Measurements from ENCODE around the gene ASPN.

The ASPN gene

DNA sequence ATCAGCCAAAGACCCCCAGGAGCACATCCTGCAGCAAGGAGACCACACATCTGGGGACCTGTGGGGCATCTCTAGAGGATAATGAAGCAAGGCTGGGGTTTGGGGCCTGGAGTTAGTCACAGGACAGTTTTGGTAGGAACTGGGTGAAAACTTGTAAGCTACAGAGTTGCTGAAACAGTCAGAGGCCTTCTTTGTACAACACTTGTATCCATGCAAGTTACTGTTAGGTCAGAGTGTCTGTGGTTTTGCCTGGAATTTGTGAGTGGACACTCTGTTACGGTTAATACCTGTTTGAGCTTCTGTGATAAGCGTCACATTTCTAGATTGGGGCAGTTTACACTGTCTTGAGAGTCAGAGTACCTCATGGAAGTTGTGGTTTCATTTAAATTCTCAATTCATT is 22.6 kb upstream of the ASPN start:
- no peak for DNase-seq (ENCODE audit: low spot score)

DNA sequence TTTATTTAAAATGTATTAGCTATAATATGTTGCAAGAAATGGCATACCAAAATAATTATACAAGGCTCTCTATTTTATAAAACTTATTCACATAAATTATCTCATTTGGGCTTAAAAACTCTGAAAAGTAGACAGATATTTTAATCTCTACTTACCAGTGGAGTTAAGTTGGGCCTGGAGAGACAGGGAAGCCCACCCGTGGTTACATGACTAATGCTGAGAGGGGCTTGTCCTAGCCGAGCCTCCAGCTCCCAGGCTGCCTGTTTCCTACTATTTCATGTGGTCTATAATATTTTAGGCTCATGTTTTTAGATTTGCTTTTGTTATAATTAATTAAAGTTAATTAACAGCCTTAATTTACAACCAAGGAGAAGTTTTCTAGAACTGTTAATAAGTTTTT is 20.9 kb upstream of the ASPN start:
- DNase-seq (ENCODE audit: low spot score): no peak

DNA sequence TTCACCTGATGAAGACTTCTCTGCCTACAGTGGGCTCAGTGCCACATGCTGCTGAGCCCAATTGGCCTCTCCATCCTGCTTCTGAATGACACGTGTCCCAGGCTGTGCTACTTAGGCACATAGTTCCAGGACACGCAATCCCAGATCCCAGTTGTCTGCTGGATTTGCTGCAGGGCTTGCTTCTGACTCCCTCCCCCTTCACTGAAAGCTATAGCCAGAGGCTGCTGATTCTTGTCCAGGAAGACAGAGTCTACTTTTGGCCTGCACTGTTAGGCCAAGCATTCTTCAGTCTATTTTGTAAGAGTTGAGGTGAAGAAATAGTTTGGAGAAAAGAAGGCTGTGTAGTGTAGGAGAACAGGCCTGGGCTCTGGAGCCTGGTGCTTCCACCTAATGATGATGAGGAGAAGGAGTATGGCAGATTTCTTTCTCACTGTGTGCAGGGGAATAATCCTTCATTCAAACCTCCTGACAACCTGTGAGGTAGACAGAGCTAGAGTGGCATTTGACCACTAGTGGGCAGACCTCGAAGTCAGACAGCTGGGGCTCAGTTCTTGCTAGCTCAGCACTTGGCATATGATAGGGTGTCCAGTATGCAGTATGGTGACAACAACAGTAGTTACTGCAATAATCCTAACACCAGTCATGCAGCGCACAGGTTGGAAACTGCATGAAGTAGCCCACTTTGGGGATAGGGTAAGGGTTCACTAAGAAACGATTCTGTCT is 19.5 kb upstream of the ASPN start:
- DNase-seq (ENCODE audit: low spot score): peak; percentile 55

GRCh38 chr9:92500725-92501124 is 18.4 kb upstream of the ASPN start:
- DNase-seq (ENCODE audit: low spot score): no peak

DNA sequence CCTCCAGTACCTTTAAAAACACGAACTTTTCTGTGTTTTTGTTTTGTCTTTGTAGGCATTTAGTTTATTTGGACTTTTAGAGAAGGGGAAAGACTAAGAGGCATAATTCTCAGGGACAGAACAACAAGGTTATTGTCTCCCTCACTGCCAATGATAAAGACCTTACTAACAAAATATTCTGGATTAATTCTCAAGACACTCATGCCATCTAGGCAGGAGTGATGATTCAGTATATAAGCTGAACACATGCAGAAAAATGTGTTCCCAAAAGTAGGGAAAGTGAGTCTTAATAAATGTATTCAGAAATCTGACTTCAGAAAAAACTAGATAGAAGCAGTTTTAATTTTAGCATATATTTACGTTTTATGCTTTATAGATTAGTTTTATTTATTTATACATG is 17.4 kb upstream of the ASPN start:
- DNase-seq (ENCODE audit: low spot score): no peak

DNA sequence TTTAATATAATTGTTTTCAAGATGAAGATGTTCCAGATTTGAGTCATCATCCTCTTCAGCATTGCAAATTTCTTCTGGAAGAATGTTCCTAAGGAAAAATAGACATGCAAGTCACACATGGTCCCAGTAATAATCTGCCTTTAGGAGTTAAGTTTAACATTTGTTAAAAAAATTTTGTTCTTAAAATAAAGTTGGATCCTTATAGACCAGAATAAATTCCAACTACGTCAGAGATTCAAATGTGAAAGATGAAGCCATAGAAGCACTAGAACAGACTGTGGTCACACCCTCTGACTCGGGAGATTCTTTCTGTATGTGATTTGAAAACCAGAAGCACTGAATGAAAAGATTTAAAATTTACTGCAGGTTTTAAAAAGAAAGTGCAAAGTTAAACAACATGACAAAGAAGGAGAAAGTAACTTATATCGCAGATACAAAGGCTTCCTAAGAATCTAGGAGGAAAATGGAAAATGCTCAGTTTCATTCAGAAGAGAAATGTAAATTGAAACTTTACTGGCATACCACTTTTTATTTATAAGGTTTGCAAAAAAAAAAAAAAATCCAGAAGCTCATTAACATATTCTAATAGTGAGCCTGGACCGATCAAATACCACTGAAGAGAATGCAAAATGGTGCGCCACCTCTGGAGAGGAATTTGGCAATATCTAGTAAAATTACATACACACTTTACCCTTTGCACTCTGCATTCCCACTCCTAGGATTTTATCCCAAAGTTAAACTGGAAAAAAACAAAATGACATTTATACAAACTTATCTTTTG is 14.3 kb upstream of the ASPN start:
- DNase-seq (ENCODE audit: low spot score): no peak

DNA sequence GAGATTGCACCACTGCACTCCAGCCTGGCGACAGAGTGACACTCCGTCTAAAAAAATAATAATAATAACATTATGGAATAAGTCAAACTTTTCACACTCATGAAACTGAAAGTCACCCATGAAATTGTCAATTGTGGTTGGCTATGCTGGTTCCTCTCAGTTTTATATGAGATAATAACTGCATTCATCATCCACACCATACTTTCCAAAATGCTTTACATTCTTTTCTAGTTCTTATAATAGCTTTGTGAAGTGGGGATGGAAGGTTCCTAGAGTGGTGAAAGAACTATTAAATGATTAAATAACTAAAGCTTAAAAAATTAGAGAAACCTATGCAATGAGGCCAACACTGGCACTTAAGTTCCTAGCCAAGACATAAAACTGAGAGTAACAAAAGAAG is 12.6 kb upstream of the ASPN start:
- DNase-seq (ENCODE audit: low spot score): no peak

GRCh38 chr9:92493749-92494387 is 11.6 kb upstream of the ASPN start:
- no peak for DNase-seq (ENCODE audit: low spot score)

- DNase-seq (ENCODE audit: low spot score): no peak
Measured at GRCh38 chr9:92492781-92493401, 10.6 kb upstream of the ASPN start.

- no peak for DNase-seq (ENCODE audit: low spot score)
Measured at GRCh38 chr9:92488681-92489550, 6.6 kb upstream of the ASPN start.

GRCh38 chr9:92486371-92486770 is 4.1 kb upstream of the ASPN start:
- DNase-seq (ENCODE audit: low spot score): no peak

DNA sequence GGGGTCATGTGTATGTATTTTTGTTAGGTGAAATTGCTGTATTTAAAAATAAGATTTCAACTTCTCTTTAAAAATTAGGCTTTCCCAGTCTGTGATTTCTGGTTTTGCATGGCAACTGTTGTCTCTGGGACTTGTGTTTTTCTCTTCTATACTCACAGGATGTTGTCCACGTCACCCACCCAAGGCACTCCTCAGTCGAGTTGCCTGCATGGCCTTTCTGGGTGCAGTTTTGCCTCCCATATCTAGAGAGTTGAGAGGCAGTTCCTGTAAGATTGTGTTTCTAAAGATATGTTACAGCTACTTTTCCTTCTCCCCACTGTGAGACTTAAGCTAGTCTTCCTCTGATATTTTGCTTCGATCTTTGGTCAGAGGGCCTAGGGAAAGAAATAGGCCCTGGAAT is 2.3 kb upstream of the ASPN start:
- DNase-seq (ENCODE audit: low spot score): no peak

DNA sequence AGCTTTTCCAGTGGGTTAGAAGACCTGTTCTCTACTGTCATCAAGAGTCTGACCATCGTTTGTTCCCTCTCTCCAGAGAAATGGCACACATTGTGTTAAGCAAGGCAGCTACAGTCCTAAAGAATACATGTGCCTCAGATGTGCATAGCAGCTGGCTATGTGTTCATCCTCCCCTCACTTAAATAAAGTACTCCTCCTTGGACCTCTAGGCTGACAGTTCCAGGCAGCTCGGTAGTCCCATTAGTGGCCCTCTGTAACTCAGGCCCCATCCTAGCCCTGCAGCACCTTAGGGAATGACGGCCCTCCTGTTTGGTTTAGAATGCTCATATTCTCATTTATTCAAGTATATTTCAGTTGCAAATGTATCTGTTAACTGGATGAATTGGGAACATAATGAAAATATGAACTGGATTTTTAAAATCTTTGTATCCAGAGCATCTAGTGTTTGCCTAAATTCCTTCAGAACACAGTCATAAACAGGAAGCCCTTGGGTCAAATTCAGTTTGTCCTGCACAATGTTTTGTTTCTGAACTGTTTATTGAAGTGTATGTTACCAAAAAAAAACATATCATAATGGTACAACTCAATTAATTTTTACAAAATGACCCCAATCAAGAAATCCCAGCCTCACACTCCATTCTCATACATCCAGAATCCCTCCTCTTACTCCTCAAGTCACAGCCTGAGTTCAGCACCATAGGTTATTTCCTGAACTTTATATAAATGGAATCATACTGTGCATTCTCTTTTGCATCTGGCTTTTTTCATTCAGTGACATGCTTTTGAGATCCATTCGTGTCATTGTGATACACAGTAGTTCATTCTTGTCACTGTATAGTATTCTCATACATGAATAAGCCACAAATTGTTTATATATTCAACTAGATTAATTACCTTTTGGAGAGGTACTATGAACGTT is 1.6 kb upstream of the ASPN start:
- no peak for DNase-seq (ENCODE audit: low spot score)

- DNase-seq (ENCODE audit: low spot score): no peak
Measured at GRCh38 chr9:92482805-92483204, 499 bp upstream of the ASPN start.

DNA sequence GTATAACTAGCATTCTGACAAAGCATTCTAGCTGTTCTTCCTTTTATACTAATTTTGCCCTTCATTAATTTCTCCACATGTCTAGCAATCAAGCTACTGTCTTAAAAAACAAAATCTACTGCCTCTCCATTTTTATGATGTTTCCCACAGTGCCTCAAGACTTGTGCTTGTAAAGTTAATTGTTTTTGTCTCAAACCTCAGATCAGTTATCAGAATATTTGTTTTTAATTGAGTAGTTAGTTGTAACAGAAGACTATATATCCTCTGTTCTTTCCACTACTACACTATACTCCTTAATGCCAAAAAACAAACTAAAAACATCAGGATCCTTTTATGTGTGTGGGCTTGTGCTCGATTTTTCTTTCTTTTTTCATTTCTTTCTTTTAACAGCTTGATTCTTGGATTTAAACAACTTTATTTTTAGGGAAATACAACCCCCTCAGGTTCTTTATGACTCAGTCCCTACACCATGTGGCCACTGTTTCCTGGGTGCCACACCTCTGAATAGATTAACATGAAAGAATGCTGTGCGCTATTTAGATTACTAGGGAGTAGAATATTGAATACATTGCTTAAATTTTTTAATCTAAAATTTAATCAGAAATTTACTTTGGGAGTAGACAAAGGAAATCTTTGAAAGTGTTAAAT is 1.2 kb downstream of the ASPN start:
- DNase-seq (ENCODE audit: low spot score): no peak

DNA sequence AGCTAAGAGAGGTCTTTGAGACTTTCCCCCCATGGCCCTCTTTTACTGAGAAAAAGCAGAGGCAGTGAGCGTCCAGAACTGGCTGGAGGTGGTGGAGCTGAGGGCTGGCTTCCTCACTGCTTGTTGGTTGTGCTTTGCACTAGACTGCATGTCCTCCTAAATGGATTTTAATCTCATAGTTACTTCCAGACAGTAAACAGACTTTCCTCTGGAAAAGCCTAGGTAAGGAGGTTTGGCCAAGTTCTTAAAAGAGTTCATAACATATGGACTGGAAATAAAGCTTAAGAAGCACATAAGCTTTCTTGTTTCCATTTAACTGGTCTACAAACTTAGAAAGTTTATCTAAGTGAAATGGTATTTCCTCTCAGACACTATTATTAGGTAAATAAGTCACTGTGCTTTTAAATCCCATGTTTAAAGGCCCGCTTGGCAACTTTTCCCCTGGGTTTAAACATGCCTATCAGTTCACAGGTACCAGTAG is 2.0 kb downstream of the ASPN start:
- DNase-seq (ENCODE audit: low spot score): no peak

- no peak for DNase-seq (ENCODE audit: low spot score)
Measured at GRCh38 chr9:92479346-92479745, 3.0 kb downstream of the ASPN start.

DNA sequence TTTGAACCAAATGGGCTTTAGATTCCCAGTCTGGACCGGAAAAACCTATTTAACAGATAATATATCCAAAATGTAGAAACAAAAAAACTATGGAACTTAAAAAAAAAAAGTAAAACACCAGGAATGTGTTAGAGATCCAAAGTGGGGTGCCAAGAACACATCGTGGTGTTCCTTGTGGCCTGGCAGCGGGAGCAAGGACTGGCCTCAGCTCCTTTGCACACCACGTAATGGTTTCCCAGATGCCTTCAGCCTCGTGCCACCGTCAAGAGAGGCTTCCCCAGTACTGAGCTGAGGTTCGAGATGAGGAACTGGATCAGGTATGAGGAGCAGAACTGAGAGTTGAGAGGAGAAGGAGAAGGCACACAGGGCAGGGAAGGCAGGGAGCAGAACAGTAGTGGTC is 3.5 kb downstream of the ASPN start:
- DNase-seq (ENCODE audit: low spot score): no peak

DNA sequence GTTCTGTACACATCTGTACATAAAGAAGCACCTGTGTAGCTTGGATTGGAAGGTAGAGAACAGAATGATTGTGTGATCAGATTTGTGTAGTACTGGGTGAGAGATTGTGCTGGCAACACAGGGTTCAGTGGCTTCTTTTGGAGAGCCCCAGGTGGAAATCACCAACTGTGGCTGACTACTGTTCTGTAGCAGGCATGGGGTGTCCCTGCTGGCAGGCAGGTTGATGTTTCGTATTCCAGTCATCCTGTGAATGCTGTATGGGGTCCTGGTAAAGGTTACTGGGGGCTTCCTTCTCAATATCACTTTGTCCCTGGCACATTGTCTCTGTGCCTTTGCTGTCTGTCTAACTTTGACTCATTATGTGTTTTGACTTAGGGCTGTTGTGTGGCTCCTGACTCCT is 5.3 kb downstream of the ASPN start:
- no peak for DNase-seq (ENCODE audit: low spot score)

DNA sequence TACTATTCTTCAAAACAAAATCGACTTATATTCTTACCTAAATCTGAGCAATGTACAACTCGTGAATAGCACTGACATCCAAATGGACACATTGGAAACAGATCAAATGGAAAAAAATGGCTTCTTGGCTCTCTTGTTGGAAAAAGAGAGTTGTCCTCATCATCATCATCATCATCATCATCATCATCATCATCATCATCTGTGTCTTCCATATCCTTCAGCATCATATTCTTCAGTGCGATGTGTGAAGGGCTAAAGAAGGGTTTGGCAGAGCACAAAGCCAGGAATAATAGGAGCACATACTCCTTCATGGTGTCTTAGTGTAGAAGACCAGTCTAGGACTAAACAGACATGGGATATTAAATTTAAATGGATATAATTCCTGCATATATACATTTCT is 7.7 kb downstream of the ASPN start:
- DNase-seq (ENCODE audit: low spot score): no peak

Measured in ecto neural progenitor cell (in vitro differentiated cells).